ENCODE results near the gene FRMD4A.

- no peak for TF ChIP-seq CTCF (conservative IDR thresholded peaks at IDR 0.05)
- no peak for TF ChIP-seq EZH2 (IDR thresholded peaks at IDR 0.05; ENCODE audit: low read depth)
These were observed 539.2 kb downstream of the FRMD4A start for GRCh38 chr10:13791483-13791882.
